A204.1 (cell line): Measurements from ENCODE around the gene MYO5B.
"Not testable (repeated sequence)": the region's sequence is repeated elsewhere in the genome, so short reads cannot be mapped to it uniquely, and the experiment has no call there.

Experiments
- FAIRE-seq: peaks from 2 replicates; lab custom pipeline; 2012; peaks lifted over from hg19 to GRCh38; lab: Jason Lieb, UNC

MYO5B gene

DNA sequence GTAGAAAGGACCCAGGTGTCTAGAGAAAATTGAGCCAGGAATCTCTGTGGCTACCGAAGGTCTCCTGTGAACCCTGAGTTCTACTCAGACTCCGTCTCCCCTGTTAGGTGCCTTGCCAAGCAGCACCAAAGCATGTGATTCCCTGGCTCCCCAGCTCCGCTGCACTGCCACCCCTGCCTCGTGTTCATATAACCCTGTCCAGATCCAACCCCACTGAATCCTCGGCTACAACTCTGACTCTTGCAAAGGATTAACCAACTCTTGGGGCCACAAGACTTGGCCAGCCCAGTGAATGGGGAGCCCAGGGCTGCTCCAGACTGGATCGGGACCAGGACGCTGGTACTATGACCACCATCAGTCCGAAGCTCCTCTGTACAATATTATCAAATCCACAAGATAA is 344.3 kb downstream of the MYO5B start:
- no peak for FAIRE-seq

DNA sequence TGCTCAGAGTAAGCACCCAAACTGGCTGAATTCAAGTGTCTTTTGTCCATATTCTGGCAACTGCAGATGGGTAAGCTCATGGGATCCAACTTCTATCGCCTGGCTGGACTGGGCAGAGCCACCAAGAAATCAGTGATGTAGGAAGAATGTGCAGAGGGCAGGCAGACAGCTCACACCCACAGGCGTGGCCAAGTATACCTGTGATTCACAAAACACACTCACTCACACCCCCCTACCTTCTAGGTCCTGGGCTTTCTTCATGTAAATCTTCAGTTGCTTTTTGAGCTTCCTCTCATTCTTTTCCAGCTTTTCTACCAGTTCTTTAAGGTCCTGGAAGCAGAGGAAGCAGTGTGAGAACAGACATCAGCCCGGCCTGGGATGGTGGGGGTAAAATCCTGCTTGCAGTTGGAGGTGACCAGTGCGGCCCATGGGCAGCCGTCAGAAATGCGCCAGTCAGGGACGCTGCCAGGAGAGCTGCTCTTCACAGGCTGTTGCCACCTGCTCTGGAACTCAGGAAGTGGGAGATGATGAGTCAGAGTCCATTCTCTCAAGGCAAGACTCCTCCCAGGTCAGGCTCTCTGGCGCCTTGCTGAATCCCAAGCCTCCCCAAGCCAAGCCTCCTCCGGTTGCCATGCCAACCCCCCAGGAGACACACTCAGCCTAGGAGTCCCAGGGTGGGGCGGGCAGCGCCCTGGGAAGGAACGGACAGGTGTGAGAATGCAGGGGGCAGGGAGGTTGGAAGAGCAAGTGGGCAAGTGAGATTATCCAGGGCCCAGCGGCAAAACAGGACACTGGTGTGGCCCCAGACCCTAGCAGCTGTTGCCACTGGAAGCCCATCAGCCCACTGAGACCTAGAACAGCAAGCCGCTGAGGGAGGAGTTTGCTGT is 345.4 kb downstream of the MYO5B start:
- FAIRE-seq: no peak

DNA sequence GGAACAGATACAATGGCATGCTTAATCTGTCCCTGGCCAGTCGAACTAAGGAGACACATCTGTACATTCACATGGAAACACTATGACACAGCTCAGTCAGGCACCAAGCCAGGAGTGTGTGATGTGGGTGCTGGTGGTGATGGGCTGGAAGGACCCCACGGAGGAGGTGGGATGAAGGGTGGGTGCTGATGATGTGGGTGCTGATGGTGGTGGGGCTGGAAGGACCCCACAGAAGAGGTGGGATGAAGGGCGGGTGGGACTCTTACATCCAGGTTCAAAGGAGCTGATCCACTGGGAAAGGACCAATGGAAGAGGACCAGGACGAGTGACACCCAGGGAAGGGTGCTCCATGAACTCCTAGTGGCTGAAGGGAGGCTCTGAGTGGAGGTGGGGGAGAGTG is 346.8 kb downstream of the MYO5B start:
- no peak for FAIRE-seq

DNA sequence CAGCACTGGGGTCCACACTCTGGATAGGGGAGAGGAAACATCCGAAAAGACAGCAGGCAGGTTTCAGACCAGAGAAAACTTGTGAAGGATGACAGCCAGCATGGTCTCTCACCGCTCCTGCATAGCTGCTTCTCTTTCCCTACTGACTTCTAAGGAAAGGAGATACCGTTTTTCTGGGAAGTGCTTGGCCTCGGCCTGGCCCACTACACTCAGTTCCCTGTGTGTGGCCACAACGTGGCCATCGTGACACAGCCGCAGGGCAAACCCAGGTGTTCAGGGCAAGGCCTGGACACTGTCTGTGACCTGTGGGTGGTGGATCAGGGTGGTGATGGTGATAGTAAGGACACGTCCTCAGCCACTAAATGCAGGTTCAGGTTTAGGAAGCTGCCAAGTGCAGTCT is 347.4 kb downstream of the MYO5B start:
- FAIRE-seq: no peak

DNA sequence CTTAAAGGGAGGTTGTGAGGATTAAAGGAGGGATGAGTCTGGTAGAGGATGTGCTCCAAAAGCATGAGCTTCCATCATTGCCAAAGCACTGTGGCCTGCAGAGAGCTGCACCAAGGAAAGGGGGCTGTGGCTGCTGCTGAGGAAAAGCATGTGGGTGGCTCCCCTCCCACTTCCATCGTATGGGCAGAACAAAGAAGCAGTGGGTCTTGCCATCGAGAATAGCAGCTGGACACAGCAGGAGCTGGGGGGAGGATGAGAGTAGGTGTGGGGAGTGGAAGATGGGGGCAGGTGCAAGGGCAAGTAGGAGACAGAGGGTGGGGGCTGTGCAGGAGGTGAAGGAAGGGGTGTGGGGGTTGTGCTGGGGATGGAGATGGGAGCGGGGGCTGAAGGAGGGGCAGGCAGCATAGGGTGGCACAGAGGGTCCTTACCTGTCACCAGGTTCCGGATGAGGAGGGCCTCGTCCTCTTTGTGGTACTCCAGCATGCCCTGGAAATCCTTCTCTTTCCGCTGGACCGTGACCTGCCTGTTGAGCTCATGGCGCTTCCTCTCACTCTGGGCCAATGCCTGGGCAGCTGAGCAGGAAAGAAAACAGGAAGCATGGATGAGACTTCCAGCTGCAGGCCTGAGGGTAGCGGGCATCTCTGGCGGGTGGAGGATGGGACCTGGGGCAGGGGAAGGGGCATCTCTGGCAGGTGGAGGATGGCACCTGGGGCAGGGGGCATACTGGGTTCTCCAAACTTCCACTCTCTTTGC is 348.1 kb downstream of the MYO5B start:
- FAIRE-seq: no peak

DNA sequence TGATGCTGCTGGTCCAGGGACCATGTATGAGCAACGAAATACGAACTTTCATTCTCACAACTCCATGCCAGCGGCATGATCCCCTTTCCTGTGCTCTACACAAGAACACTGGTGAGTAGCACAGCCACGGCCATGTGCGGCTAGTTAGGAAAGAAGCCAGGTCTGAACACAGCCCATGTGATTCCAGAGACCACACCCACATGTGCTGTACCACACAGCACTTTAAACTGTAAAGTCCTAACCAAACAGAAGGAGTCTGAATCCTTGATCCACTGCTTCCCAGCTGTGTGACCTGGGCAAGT is 348.6 kb downstream of the MYO5B start:
- no peak for FAIRE-seq

DNA sequence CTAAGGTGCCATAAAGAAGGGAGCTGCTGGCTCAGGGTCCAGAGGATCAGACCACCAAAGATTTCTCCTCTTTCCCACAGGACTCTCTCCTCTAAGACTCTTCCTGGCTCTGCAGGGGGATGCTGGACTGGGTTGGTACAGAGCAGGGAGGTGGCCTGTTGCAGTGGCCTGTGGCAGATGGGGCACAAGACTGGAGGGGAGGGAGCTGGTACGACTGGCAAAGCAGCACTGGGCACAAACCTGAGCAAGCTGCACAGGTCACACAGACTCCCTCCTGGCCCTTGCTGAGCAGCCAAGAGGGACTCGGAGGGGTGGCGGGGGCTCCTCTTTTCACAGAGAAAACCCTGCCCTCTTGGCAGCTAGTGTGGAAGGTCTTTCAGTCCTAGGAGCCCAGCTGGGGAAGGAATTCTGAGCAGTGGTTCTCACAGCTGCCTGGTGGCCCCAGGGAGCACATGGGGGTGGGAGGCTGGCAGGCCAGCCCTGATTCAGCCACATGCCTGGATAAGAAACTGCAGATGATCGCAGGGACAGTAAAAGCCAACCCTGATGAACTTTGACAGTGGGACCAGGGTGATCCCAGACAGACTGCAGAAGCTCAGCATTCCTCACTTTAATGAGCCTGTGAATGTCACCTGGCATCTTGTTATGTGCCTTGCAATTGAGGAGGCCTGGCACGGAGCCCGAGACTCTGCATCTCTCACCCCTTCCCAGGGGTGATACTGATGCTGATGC is 349.2 kb downstream of the MYO5B start:
- no peak for FAIRE-seq

DNA sequence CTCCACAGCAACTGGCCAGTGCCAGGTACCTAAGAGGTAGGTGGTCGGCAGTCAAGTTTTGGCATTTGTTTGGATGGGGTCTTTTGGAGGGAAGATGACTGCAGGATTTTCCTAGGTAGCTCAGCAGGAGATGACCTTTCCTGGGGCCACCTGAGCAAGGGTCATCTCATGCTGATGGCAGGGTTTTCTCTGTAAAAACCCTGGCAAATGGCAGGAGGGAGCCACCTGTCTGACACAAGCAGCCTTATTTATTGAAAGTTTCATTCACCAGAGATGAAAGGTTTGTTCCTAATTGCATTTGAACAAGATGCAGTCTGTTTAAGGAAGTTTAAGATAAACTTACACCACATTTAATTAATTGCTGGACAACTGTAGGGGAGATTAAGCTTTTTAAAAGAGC is 350.0 kb downstream of the MYO5B start:
- FAIRE-seq: no peak

DNA sequence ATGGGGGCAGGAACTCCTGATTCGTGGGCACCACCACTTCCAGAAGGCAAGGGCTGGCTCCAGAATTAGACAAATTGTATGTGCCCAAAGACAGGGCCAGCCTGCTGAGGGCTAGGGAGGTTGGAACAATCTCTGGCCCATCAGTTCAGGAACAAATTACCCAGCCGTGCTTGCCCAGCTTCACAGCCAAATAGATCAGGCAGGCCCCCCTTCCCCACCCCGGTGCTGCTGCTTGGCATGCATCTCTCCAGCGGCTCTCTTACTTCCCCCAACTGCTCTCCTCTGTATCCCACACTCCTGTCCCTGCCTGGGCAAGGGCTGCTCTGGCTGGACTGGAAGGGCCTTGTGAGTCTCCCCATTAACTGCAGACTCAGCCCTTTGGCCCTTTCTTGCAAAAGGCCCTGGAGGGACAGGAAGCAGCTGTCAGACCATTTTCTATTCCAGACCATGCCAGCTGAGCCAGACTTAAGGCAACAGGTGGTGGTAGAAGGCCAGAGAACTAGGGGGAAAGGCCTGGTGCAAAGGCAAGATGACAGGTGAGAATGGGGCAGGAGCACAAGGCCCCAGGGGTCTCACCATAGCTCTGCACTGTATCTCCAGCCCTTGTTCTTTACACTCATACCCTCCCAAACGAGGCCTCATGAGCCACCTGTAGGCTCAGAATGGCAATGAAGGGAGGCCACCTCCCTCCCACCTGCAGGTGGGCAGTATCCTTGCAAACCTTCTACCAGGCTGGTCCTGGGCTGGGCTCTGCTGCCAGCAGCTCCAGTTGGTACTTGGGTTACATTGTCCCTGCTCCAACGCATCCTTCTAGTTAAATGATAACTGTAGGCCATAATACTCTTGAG is 350.9 kb downstream of the MYO5B start:
- no peak for FAIRE-seq

DNA sequence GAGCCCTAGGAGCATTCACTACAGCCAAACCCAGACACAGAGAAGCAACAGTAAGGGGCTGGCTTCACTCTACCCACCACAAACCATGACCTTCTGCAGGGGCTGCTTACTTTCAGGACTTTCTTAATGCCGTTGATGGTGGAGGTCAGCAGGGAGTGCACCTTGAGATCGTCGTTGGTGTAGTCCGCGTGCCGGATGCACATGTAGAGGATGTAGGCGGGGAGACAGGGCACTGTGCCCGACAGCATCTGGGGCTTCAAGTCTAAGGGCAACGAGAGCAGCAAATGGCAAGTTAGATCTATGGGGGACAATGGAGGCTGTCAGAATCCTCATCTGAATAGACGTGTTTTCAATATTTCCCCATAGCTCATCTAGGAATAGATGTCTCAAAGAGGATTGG is 351.8 kb downstream of the MYO5B start:
- FAIRE-seq: no peak

DNA sequence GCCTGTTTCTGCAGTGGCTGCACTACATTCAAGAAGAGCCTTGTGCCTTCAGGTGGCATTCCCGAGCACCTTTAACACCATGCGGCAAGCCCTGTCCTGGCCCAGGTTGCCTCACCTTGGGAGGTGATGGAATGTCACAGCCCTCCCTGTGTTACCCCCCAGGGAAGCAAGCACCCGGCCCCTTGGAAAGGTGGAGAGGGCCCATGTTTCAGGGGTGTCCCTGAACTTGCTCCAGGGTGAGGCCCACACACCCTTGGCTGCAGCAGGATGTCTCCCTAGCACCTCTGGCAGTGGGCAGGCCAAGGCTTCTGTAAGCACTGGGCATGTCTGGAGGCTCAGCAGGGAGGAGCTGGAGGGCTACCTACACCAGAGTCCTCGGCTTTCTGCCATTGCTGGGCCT is 352.3 kb downstream of the MYO5B start:
- no peak for FAIRE-seq

DNA sequence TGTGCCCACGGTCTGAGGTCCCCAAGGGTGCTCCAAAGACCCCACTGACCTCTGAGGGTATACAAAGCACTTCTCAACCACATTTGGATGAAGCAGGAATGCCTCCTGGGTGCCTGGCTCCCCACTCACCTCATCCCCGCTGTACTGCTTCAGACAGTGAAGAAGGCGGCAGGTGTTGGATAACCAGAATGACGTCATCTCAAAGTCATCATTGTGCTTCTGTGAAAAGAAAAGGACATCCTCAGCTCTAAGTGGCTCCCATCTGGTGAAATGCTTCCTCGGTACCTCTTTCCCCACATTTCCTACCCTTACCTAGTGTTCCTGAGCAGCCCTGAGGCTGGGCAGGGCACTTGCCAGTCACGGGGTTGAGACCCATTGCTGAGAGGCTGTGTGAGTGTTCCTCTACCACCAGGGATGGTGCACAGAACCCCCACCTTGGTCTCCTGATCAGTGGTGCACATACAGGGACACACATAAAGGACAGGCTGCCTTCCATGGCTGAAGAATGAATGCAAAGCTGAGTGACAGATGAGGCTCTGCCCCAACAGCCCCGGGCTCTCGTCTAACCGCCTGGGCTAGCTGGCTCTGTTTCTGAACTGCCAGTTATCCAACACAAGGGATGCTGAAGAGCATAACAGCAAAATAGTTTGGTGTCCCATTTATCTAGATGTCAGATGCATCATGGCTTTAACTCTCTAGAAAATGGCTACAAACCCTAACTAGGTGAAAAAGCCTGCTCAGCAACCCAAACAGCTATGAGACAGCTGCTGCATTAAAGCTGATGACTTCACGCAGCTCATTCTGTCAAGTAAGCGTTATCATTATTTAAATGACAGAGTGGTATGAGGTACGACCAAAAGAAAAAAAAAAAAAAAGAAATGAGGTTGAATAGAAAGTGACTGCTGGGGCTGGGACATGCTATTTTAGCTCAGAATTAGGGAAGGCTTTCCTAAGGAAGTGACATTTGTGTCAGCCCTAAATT is 353.4 kb downstream of the MYO5B start:
- no peak for FAIRE-seq

DNA sequence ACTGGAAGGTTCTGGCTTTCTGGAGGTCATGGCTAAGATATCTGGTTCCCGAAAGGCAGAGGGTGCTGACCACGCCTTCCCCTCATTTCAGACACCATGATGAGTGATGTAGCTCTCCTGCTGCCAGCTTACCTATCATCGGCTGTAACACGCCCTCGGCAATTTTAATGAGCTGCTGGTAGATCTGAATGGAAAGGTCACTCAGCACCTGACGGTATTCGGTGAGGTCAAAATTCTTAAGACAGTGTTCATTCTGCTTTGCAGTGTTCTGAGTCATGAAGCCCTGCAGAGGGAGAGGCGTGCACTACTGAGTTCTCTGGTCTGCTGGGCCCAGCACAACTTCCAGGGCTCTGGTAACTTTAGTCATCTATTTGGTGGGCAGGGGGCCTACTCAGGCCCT is 355.9 kb downstream of the MYO5B start:
- no peak for FAIRE-seq

DNA sequence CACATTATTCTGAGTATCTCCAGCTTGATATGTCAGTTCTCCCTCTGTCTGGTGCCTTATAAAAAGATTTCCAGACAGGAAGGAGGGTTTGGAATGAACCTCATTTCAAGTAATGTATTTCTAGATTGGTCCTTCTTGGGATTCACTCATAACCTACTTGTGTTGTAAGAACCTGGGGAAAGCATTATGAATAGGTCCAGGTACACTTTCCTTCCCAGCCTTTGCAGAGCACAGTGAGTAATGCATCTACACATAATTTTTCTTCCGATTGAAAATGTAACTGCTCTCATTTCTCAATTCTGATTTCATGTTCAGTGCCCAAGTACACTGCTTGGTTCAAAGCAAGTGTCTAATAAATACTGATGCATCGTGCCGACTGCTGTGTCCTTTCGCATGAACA is 356.6 kb downstream of the MYO5B start:
- no peak for FAIRE-seq

DNA sequence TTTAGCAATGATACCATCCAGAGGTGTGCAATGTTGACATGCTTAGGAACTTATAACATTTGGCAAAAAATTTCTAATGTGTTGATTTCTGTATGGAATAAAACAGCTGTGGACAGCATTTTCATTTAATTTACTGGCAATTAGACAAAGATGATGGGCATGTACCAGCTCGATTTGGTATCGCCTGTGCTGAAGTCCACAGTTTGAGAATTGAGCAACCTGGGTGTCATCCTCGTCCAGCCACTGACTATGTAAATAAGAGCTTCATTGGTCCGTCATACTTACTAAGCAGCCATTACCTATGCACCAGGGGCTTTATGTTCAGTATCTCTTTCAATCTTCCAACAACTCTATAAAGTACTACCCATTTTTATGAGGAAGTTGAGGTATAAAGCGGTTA is 357.1 kb downstream of the MYO5B start:
- FAIRE-seq: no peak

DNA sequence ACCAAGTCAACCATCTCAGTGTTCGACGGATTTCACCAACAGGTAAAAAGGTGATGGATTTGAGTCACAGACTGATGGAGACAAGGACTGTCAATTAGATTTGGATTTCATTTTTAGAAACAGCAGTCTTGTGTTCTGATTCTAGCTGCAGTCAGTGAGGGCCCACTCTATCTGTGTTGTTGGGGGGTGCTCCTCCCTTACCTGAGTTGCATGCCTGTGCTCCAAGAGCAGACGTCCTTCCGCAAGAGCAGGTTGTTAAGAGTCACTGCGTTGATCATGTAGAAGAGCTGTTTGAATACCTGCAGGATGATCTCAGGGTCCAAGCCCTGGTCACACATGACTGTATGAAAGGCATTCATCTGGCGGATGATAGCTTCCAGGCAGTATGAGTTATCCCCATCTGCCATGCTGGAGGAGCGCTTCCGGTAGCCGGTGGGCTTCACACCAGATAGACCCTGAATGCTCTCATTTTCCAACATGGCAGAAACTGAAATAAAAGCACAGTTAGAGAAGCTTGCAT is 357.6 kb downstream of the MYO5B start:
- not testable (repeated sequence) for FAIRE-seq

DNA sequence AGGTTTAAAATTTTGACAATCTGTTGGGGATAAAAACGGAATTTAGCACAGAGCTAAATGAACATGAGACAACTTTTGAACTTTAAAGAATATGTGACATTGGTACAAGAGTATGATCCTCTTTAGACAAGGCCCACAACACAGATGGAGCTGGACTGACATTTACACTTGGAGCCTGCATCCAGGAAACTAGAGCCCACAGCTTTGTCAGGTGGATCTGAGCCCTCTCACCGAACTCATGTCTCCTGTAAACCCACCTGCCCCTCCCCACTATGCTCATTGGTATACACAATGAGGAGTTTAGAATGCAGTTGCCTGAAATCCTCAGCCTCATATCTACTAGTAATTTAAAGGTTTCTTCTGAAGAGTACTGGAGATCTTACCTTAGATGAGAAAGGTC is 359.5 kb downstream of the MYO5B start:
- no peak for FAIRE-seq

DNA sequence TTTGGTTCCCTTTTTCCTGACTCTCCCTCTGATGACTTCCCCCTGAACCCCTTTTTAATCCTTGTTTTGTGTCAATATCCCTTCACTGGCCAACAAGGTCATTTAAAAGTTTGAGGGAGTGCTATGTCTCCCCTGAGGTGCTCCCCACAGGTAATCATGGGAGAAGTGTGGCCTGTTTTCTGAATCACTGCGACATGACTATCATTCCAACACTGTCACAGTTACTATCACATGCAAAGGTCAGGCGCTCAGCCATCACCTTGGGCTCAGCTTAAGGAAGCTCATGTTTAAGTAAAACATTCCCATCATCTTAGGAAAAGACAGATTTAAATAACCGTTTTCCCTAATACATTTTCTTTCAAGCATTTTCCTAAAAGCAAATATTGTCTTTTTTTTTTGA is 360.7 kb downstream of the MYO5B start:
- no peak for FAIRE-seq

DNA sequence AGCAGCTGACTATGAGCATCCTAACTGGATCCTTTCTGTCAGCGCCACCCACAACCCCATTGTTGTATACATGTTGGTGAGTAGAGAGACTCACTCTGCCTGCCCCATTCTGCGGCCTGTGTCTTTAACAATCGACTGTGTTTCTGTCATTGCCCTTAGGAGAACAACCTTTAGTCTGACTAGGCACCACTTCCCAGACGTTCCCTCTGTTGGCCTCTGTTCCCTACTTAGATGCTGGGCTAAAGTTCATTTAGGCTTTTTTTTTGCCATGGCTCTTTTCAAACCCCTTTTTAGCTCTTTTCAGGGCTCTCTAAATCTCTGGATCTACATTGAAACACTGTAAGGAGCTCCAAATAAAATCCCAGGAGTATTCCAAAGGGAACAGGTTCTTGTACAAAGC is 361.1 kb downstream of the MYO5B start:
- no peak for FAIRE-seq

DNA sequence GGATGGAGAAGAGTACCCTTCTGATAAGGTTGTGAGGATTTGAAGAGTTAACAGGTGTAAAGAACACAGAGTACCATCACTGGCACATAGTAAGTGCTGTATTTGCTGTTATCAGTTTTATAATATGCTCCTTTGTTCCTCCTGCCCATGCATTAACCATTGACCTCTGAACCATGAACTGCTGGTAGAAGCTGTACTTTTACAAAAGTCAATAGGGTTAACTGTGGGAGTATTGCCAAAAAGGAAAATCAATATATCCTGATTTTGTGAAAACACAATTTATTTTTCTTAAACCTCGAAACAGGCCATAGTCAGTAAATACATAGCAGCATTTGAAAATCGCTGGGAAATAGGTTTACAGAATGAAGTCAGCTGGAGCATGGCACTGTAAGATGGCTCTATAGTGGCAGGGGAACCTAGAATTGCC is 362.7 kb downstream of the MYO5B start:
- no peak for FAIRE-seq

DNA sequence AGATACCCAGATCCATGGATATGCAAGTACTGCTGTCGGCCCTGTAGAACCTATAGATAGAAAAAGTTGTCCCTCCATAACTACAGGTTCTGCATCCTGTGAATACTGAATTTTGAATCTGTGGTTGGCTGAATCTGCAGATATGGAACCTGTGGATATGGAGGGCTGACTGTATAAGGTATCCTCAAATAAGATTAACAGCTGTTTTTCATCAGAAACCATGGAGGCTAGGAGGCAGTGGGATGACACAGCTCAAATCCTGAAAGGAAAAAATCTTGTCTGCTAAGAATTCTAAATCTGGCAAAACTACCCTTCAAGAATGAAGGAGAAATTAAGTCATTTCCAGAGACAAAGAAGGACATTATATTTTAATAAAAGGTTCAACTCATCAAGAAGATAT is 367.0 kb downstream of the MYO5B start:
- no peak for FAIRE-seq
